ENCODE results near the gene FBXO39. TPM values are rescaled to one million over a fixed set of nuclear protein-coding genes. Genes with fewer than 3 reads are reported as not detected.

Gene FBXO39
- total RNA-seq: under 0.01 and 0.14 TPM in 2 replicates

DNA sequence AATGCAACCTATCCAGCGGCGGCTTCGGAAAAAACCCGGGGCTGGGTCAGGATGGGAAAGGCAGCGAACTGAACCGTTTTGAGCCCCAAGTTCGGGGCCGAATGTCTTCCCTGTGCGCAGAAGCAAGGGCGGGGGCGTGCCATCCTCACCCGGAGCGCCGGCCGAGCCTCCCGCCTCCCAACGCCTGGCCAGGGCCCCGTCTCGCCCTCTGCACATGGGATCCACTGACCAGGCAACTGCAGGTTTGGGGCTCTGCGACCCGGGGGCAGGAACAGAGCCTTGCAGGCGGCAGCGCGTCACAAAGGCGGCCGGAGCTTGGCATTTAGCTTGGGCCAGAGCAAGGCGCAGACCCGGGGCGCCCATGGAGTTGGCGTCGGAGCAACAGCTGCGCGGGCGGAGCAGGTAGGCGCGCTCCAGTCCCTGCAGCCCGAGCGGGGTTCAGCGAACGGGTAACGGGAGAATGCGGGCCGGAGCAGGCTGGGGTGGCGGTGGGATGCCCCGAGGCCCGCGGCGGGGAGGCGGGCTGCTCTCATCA, at the start of gene FBXO39:
Gene FBXO39, plus strand, starts transcription at position 345 of the 535 bp plus-strand sequence. CDS start 3,654 bp downstream, outside the sequence.

DNA sequence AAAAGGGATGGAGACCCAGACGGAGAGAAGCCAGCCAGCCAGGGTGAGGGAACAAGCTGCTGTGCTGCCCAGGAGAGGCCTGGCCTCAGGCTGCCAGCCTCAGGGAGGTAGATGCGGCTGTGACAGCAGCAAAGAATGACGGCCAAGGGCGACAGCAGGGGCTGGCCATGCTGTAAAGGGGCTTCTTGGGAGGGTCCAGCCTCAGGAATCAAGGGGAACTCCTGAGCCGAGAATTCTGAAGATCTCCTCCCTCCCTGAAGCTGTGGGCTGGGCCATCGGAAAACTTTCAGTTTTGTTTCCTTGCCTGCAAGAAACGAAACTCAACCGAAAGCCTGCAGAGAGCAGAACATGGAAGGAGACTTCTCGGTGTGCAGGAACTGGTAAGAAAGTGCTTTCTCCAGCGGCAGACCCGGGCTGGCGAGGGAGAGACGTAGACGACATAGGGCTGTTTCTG, 20.3 kb upstream of the FBXO39 start, which contains the start of gene XAF1:
Gene XAF1, plus strand, starts transcription at position 316 of the 454 bp plus-strand sequence. Its CDS starts 33 bp downstream, at position 349.

DNA sequence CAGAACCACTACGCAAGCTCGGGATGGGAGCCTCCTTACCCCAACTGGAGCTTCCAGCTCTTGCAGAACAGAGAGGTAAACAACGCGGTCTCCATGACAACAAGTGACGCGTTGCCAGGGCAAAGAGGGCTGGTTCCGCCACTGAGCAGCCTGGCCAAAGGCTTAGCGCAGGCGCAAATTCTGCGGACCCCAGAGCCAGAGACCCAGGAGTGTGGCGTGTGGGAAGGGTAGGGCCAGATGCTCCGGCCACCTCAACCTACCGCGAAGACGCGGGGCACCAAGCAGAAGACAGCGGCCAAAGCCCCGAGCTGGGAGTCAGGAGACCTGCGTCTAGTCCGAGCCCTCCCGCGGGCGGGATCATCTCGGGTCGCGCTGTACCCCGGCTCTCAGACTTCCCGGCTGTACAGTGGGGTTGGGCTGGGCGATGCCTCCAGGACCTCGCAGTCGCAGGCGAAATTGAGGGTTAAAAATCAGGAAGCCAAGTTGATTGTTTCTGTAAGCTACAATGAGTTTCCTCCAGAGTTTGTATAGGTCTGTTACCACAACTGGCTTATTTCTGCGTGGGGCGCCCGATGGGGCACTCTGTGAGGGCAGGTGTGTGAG, 55.7 kb downstream of the FBXO39 start, which contains the start of gene TEKT1:
Gene TEKT1, minus strand, starts transcription at position 69 of the 603 bp plus-strand sequence. CDS start 1,353 bp downstream, outside the sequence.

Other genes with a start within 250 kb of the FBXO39 start
- gene PITPNM3, start 219.7 kb upstream of the FBXO39 start, total RNA-seq: 0.14 and 0.28 TPM in 2 replicates
- 8.2 and 11.3 TPM in 2 replicates for gene KIAA0753, start 135.5 kb upstream of the FBXO39 start, total RNA-seq
- gene TXNDC17, start 135.2 kb upstream of the FBXO39 start, total RNA-seq: 102 and 110 TPM in 2 replicates
- gene MED31, start 124.6 kb upstream of the FBXO39 start, total RNA-seq: 8.5 and 10.4 TPM in 2 replicates
- gene C17orf100, start 124.5 kb upstream of the FBXO39 start, total RNA-seq: 0.18 and 0.43 TPM in 2 replicates
- gene SLC13A5, start 62.8 kb upstream of the FBXO39 start, total RNA-seq: not detected in 2 replicates
- gene XAF1, start 20.2 kb upstream of the FBXO39 start, total RNA-seq: 20.3 and 40.0 TPM in 2 replicates
- not detected in 2 replicates for gene TEKT1, start 55.5 kb downstream of the FBXO39 start, total RNA-seq
- gene ALOX12, start 219.8 kb downstream of the FBXO39 start, total RNA-seq: not detected in 2 replicates
- 34.1 and 44.0 TPM in 2 replicates for gene RNASEK, start 236.4 kb downstream of the FBXO39 start, total RNA-seq
- gene BCL6B, start 246.8 kb downstream of the FBXO39 start, total RNA-seq: 0.83 TPM in 1 of 2 replicates, not detected in the other